IMR-90 (cell line): ENCODE data around the gene CGA. TPM values are rescaled to one million over a fixed set of nuclear protein-coding genes. Genes with fewer than 3 reads are reported as not detected.

Experiments used
- ATAC-seq: fragments of 200-7000 bp; cut with Tn5 transposase; 2 replicates; pipeline ENCODE4 v1.9.1; 2020; ENCODE audit warnings: low read depth, mild to moderate bottlenecking, moderate library complexity
- BruUV-seq: library from RNA; stranded (reverse); fragments of 400-500 nt; replicated peaks from 2 replicates; lab custom pipeline; 2021; lab: Mats Ljungman, UMichigan
- CTCF ChIA-PET: fragments of 300-600 bp; formaldehyde crosslinking; extraction: SDS; loops from one replicate; lab custom pipeline; 2021; ENCODE audit warnings: antibody characterized with exemption; lab: Yijun Ruan, JAX
- POLR2A ChIA-PET: fragments of 300-600 bp; sonication (Branson Sonifier 250); formaldehyde crosslinking; loops from one replicate; lab custom pipeline; 2022; ENCODE audit warnings: antibody characterized with exemption; ENCODE audit not compliant: unreplicated experiment; lab: Charles Lee
- DNase-seq: peaks from one replicate; pipeline ENCODE4 v3.0.0; 2013
- H2AFZ ChIP-seq: replicated peaks from 2 replicates; pipeline ENCODE3; 2013; ENCODE audit warnings: low read length, mild to moderate bottlenecking; ENCODE audit not compliant: poor library complexity
- H2AK5ac ChIP-seq: 2 replicates; pipeline ENCODE4 v1.6.1; 2013; ENCODE audit warnings: low read depth, low read length, inconsistent platforms
- H2AK9ac ChIP-seq: replicated peaks from 2 replicates; pipeline ENCODE3; 2013; ENCODE audit warnings: mild to moderate bottlenecking, low read depth, low read length, moderate library complexity; ENCODE audit not compliant: poor library complexity
- H2BK120ac ChIP-seq: 2 replicates; pipeline ENCODE4 v1.6.1; 2013; ENCODE audit warnings: low read depth, low read length, inconsistent platforms
- H2BK15ac ChIP-seq: 3 replicates; pipeline ENCODE4 v1.6.1; 2013; ENCODE audit warnings: low read depth, low read length, inconsistent platforms
- H2BK20ac ChIP-seq: 2 replicates; pipeline ENCODE4 v1.6.1; 2013; ENCODE audit warnings: low read depth, mild to moderate bottlenecking, inconsistent platforms, low read length, moderate library complexity
- H2BK5ac ChIP-seq: 2 replicates; pipeline ENCODE4 v1.6.1; 2013; ENCODE audit warnings: mild to moderate bottlenecking, low read depth, low read length, inconsistent platforms; ENCODE audit not compliant: poor library complexity, severe bottlenecking
- H3K14ac ChIP-seq: replicated peaks from 2 replicates; pipeline ENCODE4 v1.6.1; 2013; ENCODE audit warnings: low read depth, low read length, inconsistent platforms
- H3K18ac ChIP-seq: 2 replicates; pipeline ENCODE4 v1.6.1; 2013; ENCODE audit warnings: low read depth, low read length, control low read depth
- H3K23ac ChIP-seq: 2 replicates; pipeline ENCODE4 v1.6.1; 2013; ENCODE audit warnings: low read depth, low read length, inconsistent platforms
- H3K27ac ChIP-seq: 2 replicates; pipeline ENCODE4 v1.5.1; 2013; ENCODE audit warnings: mild to moderate bottlenecking, control low read depth, low read length; ENCODE audit not compliant: insufficient read depth
- H3K27me3 ChIP-seq: 2 replicates; pipeline ENCODE4 v1.6.1; 2013; ENCODE audit warnings: low read length; ENCODE audit not compliant: control insufficient read depth, insufficient read depth
- H3K36me3 ChIP-seq: 2 replicates; pipeline ENCODE4 v1.6.1; 2013; ENCODE audit warnings: low read length, mixed read lengths; ENCODE audit not compliant: control insufficient read depth, insufficient read depth
- H3K4ac ChIP-seq: 2 replicates; pipeline ENCODE4 v1.6.1; 2013; ENCODE audit warnings: low read depth, low read length, inconsistent platforms
- H3K4me1 ChIP-seq: 2 replicates; pipeline ENCODE4 v1.6.1; 2013; ENCODE audit warnings: low read length, mixed read lengths; ENCODE audit not compliant: control insufficient read depth, insufficient read depth
- H3K4me2 ChIP-seq: 2 replicates; pipeline ENCODE4 v1.6.1; 2013; ENCODE audit warnings: low read depth, mild to moderate bottlenecking, control low read depth, low read length, moderate library complexity
- H3K4me3 ChIP-seq: 2 replicates; pipeline ENCODE4 v1.5.1; 2013; ENCODE audit warnings: low read depth, mild to moderate bottlenecking, control low read depth, low read length, moderate library complexity; ENCODE audit not compliant: insufficient read depth
- H3K56ac ChIP-seq: 2 replicates; pipeline ENCODE4 v1.6.1; 2013; ENCODE audit warnings: low read length, inconsistent platforms; ENCODE audit not compliant: insufficient read depth; ENCODE audit errors: extremely low read depth
- H3K79me1 ChIP-seq, 2 experiments: 2 replicates each; pipeline ENCODE4 v1.6.1; 2013; ENCODE audit warnings: low read length in 2 of 2, inconsistent platforms in 1 of 2, low read depth in 1 of 2
- H3K9ac ChIP-seq: 2 replicates; pipeline ENCODE4 v1.6.1; 2013; ENCODE audit warnings: low read depth, low read length, control low read depth
- H3K9me1 ChIP-seq: 2 replicates; pipeline ENCODE4 v1.6.1; 2013; ENCODE audit warnings: low read length, inconsistent platforms; ENCODE audit not compliant: insufficient read depth
- H3K9me3 ChIP-seq: 2 replicates; pipeline ENCODE4 v1.6.1; 2013; ENCODE audit warnings: low read length; ENCODE audit not compliant: control insufficient read depth, insufficient read depth
- H4K20me1 ChIP-seq: 2 replicates; pipeline ENCODE4 v1.6.1; 2013; ENCODE audit warnings: low read length, inconsistent platforms; ENCODE audit not compliant: insufficient read depth
- H4K5ac ChIP-seq: 2 replicates; pipeline ENCODE4 v1.6.1; 2013; ENCODE audit warnings: mild to moderate bottlenecking, low read depth, low read length, control low read depth
- H4K8ac ChIP-seq, 2 experiments: 2 replicates each; pipeline ENCODE4 v1.6.1; 2013; ENCODE audit warnings: low read depth in 2 of 2, low read length in 2 of 2, control low read depth in 1 of 2, inconsistent platforms in 1 of 2
- H4K91ac ChIP-seq: 2 replicates; pipeline ENCODE4 v1.6.1; 2013; ENCODE audit warnings: low read depth, low read length, inconsistent platforms; ENCODE audit not compliant: insufficient read depth
- BHLHE40 ChIP-seq: fragments of 150-350 bp; IDR thresholded peaks from 2 replicates; pipeline ENCODE4 v1.6.1; 2016; ENCODE audit warnings: mild to moderate bottlenecking, low read depth, low read length
- RCOR1 ChIP-seq: IDR thresholded peaks from 2 replicates; pipeline ENCODE4 v1.6.1; 2012; ENCODE audit warnings: mild to moderate bottlenecking, low read length, improper control_type of control experiment; ENCODE audit not compliant: insufficient replicate concordance
- WGBS, 2 experiments: methylation state at CpG; one replicate each; pipeline versions ENCODE4 v1.1.5 to v1.1.7; 2013; ENCODE audit warnings: missing lambda C conversion rate in 2 of 2; ENCODE audit not compliant: insufficient read length in 1 of 2; ENCODE audit errors: extremely low coverage in 2 of 2; 5-methylcytosine and 5-hydroxymethylcytosine counted together
- dilution Hi-C: fragments of 300-500 bp; cut with HindIII; formaldehyde crosslinking; loops from one replicate; pipeline ENCODE4 v1.14.3; 2018; ENCODE audit warnings: low sequenced_read_pairs; ENCODE audit not compliant: unreplicated experiment
- in situ Hi-C: fragments of 300-500 bp; cut with MboI; formaldehyde crosslinking; loops from 3 replicates; pipeline ENCODE4 v1.14.3; 2019; ENCODE audit warnings: low sequenced_read_pairs, inconsistent platforms, mixed read lengths
- intact Hi-C: fragments of 100-400 bp; cut with micrococcal nuclease; formaldehyde crosslinking; loops from 2 replicates; pipeline ENCODE4 v1.10.0; 2022
- polyA plus RNA-seq, 3 experiments: library from polyadenylated mRNA; depleted of rRNA; stranded (reverse); fragments of >200 nt; gene quantifications; 2 replicates each; pipeline ENCODE4 v1.2.3, GENCODE V29; 2012; ENCODE audit warnings: low replicate concordance in 1 of 3
- total RNA-seq: library from RNA; depleted of rRNA; stranded (reverse); fragments of >200 nt; gene quantifications from 2 replicates; pipeline ENCODE4 v1.2.3, GENCODE V29; 2012

The CGA gene
- total and polyA plus RNA-seq, 2 of the 4 experiments (the other 2 are of a cell fraction): 0.15 TPM; not detected in 1

GRCh38 chr6:87082160-87082721 lies 12.7 kb downstream of the CGA start:
- Histone ChIP-seq H4K20me1 (no peaks in the 10 kb centered on the region), H3K9me1 (no peaks in the 10 kb centered on the region), H2BK20ac (no peak overlapping the region), H3K4me3 (no peak overlapping the region), H4K5ac (no peak overlapping the region), H3K4me1 (no peaks in the 10 kb centered on the region), H3K27ac (no peak overlapping the region), H3K79me1 (no peaks in the 10 kb centered on the region), H2AFZ (no peak overlapping the region), H3K56ac (no peak overlapping the region), H4K91ac (no peak overlapping the region), H3K23ac (no peak overlapping the region), H3K36me3 (no peaks in the 10 kb centered on the region), H2BK5ac (no peak overlapping the region), H3K27me3 (peaks cover 6% of the 10 kb centered on the region), H3K9ac (no peak overlapping the region), H2BK120ac (no peak overlapping the region), H3K14ac (no peak overlapping the region), H4K8ac (no peak overlapping the region), H3K9me3 (no peaks in the 10 kb centered on the region), H3K4ac (no peak overlapping the region), H3K4me2 (no peak overlapping the region), H3K18ac (no peak overlapping the region), H2BK15ac (no peak overlapping the region), H2AK5ac (no peak overlapping the region), H2AK9ac (no peak overlapping the region)
- CTCF ChIA-PET: no interaction called here
- dilution Hi-C loops (no loop called here), in situ Hi-C loops (no loop called here), intact Hi-C loops (no loop called here)
- POLR2A ChIA-PET: no interaction called here
- no TSS peak for BruUV-seq
- no CpG with 5 or more reads among the region's 2 CpGs for WGBS, 2 experiments
- no peak for TF ChIP-seq RCOR1
- TF ChIP-seq BHLHE40: no peak
- no peak for ATAC-seq
- no peak for DNase-seq
